ENCODE results near the gene KCNG1.

Gene KCNG1

DNA sequence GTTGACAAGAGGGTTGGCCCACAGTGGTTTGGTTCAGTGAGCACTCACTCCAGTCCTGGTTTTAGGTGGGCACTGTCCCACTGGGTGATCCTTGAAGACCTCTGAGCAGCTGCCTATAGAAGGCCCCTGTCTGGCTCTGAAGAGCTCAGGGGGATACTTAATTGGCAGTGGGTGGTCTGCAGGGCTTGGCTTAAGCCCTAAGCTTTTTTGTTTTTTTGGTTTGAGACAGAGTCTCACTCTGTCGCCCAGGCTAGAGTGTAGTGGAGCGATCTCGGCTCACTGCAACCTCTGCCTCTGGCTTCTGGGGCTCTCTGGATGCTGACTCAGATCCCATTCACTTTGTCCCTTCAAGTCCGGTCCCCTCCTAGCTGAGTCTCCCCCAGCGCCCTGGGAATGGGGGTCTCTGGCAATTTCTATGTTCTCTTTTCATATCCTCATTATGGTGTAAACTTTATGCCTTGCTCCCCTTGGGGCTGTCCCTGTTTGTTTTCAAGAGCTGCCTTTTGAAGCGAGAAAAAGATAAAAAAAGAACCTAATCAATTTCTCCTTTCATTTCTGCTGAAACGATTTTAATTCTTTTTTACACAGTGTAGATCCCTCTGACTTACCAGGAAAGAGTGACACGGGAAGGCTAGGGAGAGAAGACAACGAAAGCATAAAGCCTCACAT lies 12.2 kb upstream of the KCNG1 start:
- DNase-seq, result no peak

DNA sequence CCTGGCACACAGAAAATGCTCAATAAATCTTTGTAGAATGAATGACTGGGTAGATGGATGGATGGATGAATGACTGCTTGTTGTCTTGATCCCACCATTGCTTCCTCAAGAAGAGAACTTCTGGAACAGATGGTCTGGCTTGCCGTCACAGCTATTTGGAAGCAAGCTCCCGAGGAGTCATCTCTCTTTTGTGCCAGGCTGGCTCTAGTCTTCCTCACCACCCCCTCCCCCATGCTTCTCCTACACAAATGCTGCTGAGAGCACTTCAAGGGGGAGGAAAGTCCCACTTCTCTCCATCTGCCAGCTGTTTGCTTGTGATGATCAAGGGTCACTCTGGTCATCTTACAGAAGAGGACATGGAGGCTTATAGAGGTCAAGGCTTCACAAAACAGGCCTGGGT lies 11.6 kb upstream of the KCNG1 start:
- no peak for DNase-seq

DNA sequence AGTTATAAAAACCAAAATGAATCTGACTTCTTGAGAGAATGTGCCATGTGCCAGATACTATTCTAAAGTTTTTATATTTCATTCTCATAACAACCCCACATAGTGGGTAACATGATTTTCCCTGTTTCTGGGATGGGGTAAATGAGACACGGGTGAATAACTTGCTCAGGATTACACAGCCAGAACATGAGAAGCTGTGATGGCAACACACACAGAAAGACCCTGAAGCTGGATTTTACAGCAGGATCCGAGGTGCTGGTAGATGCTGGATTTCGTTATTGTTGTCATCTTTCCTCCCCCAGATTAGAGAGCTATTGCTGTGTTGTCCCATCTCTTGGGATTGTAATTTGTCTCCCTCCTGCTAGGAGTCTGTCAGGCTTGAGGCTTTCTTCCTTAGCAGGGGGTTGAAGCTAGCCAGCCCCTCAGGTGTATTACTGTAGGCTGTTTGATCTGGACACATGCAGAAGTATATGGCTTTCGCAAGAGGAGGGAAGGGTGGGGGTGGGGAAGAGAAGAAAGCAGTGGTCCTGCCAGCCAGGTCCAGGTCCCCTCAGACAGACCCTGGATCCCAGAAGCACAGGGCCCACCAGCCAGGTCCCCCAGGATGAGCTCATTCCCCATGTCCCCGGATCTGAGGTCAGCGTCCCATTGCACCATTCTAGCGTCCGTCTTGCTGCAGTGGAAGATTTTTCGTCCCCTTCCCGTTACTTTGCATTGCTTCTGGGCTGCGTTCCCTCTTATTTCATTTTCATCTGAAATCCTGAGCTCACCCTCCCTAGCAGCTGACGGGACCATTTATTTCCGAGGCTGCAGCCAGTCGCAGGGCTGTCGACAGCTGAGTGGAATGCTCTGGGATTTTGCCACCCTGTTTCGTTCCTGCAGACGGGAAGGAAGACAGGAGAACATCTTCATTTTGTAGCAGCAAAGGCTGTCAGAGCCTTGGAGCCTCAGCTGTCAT lies 7.3 kb upstream of the KCNG1 start:
- DNase-seq, result no peak

DNA sequence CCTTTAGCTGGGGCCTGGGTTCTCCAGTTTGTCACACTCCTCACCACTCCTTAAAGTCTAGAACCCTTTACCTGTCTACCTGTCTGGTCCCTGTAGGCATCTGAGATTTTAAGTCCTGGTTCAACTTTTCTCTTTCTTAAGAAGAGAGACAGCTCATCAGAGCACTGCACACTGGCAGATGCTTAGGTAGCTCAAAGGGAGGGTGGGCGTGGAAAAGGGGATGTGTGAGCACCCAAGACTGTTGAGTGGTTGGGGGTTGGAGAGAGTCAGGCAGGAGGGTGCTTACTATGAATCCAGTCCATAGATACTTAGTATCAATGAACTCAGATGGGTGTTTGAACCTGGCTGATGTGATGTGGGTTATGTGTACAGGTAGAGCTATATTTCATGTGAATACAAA lies 6.6 kb upstream of the KCNG1 start:
- DNase-seq, result no peak

DNA sequence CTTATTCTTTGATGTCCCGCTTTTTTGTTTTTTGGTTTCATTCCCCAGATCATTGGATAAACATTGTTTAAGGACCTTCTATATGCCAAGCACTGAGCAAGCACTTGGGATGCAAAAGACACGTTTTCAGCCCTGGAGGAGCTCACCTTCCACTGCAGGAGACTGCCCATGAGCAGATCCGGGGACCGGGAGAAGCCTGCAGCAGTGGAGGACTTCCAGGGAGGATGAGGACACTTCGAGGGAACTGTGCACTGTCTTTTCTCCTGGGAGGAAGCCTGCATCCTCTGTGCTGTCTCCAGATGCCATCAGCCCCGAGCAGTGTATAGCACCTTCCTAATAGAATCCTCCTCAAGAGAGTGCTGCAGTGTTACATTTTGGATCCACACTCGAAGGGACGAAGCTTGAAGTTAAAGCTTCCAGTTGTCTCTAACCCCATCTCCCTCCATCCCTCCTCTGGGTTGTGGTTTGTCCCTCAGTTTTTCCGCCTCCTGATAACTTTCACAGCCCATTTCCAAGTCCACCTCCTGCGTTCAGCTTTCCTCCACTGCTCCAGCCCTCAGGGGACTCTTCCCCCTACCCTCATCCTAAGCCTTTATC lies 5.8 kb upstream of the KCNG1 start:
- DNase-seq, result no peak

DNA sequence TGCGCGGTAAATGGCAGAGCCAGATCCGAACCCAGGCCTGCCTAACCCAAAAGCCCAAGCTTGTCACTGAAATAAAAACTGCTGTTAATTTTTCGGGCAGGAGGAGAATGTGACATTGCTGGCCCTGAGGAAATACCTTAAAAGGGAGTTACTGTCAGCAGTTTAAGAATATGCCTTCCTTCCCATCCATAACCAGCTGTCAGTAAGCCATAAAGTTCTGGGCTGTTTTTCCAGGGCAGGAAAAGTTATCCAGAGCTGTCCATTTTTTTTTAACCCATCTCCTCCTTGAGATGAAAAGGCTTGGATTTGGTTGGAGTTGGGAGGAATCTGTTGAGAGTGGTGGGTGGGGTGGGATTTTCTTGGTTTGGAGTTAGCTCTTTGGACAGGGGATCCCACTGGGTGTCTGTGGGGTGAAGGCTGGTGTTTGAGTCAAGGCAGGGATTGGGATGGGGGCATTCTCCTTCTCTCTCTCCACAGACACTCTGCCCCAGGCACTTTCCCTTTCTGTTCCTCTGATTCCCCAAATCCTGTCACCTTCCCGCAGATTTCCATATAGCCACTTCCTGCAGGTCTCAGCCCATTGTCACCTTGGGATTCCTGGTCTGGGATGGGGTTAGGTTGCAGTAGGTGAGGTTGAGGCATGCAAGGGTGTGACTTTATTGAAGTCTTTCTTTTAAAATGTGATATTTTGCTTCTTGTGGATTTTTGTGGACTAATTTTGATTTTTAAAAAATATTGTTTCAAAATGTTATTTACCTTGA lies 4.3 kb upstream of the KCNG1 start:
- no peak for DNase-seq

DNA sequence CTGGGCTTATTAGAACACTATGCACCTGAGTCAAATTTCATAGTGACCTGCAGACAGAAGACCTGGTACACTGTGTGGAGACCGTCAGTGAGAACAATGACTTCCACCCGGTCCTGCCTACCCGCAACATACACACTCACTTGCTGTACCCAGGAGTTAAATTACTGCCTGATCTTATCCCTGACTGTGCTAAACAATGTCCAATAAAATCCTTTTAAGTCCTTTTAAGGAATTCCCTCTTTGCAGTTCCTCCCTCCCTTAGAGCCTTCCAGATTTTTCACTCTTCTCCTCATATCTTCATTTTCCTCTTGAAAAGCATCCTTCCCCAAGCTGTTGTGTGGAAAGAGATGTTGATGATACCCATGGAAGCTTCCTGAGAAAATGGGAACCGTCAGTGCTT lies 3.4 kb upstream of the KCNG1 start:
- no peak for DNase-seq

DNA sequence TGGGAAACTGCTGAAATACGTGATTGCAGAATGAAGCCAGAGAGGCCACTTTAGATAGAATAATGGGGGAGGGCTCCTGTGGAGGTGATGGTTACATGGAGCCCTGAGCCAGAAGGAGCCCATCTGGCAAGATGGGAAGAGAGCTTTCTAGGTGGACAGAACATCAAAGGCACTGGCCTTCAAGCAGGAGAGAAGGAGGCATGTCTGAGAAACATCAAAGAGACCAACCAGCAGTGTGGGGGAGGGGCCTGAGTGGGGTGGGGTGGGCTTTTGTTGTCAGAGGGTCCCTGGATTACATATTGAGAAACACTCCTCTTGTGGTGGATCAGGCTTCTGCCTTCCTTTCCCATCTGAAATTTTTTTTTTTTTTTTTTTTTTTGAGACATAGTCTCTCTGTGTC lies 1.9 kb upstream of the KCNG1 start:
- DNase-seq, result no peak

DNA sequence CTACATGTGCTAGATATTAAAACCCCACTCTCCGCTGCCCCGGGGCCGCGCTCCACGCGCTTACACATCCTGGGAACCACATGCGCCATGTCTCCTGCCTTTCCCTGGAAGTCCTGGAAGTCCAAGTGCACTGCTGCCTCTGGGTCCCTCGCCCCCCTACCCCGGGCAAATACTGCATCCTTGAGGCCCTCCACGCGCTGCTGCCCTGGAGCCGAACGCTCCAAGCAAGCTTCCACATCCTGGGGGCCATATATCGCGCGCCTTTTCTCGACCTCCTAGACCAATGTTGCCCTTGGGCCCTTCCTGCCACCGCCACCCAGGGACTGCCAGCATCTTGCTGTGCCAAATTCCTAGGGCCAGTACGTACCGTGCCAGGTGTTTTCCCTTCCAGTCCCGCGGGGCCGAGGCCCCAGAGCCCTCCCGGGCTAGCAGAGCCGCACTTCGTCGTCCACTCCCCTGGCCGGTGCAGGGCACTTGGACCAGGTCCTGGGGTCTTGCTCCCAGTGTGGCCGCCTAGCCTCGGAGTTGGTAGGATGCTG lies 779 bp upstream of the KCNG1 start:
- DNase-seq, result no peak

DNA sequence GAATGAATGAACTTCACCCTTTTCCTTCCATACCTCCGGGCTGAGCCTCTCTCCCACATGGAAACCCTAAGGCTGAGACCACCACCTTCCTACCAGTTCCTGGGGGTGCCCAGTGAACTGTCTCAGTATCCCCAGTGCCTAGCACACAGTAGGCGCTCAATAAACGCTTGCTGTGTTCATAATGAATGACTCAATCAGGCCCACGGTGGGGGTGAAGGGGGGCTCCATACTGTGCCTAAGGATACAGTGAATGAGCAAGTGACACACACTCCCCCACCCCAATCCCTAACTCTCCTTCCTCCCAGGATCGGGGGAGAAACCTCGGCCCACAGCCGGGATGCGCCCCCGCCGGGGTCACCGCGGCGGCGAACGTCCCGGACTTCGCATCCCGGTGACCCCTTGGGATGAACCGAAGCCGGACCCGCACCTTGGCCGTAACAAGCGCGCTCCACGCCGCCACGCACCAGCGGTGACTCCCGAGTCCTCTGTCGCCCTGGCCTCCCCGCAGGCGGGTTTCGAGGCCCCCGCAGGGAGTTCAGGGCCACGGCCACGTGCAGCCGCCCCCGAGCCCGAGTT lies 592 bp downstream of the KCNG1 start:
- no peak for DNase-seq

DNA sequence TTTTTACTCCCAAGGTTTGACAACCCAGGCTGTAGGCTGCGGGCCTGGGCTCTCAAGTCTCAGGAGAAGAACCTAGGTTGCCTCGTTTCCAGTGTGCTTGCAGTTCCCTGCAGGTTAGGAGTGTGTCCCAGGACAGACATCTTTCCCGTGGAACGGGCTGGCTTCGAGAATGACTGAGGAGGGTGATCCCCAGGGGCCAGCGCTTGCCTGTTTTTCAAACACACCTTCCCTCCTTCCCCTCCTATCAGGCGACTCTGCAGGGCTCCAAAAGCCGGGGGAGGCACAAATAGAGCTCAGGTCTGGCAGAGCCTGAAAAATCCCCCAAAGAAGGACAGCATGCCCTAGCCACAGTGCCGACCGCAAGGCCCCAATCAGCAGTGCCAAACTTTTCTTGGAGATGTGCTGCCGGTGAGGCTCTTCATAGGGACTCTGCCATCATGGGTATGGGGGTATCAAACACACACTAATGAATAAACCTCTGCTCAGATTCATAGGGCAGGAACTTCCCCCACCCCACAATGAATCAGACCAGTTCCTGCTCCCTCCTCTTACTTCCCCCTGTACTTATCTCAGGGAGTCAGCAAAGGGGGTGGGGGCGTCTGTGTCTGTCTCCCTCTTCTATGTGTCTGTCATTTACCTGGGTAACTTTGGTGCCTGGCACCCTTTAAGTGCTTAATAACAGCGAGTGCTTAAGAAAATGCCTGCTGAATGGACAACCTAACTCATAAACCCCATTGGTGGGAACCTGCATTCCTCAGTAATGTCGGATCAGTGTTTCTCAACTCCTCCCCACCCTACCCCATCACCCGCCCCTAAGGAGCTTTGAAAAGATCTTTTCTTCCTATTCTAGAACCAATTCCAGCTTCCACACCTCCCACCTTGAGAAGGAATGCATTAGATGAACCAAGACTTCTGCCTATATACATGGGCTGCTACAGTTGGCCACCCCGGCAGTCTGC lies 1.6 kb downstream of the KCNG1 start:
- no peak for DNase-seq

DNA sequence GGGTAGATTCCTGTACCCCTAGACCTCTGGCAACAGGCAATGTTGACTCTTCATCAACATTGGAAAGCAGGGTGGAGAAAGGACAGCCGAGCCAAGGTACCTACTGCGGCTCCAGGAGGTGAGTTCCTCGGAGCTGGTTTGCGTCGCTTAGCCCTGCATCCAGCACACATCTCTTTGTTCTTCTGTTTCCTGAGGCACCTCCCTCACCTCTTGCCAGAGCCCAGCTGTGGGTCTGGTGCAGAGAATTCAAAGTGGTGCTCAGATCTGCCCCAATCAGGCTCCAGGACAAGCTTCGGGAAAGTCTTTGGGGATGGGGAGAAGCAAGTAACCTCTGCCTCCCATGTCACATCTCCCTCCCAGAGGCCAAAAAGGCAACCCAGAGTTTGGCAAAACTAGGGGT lies 2.2 kb downstream of the KCNG1 start:
- no peak for DNase-seq

DNA sequence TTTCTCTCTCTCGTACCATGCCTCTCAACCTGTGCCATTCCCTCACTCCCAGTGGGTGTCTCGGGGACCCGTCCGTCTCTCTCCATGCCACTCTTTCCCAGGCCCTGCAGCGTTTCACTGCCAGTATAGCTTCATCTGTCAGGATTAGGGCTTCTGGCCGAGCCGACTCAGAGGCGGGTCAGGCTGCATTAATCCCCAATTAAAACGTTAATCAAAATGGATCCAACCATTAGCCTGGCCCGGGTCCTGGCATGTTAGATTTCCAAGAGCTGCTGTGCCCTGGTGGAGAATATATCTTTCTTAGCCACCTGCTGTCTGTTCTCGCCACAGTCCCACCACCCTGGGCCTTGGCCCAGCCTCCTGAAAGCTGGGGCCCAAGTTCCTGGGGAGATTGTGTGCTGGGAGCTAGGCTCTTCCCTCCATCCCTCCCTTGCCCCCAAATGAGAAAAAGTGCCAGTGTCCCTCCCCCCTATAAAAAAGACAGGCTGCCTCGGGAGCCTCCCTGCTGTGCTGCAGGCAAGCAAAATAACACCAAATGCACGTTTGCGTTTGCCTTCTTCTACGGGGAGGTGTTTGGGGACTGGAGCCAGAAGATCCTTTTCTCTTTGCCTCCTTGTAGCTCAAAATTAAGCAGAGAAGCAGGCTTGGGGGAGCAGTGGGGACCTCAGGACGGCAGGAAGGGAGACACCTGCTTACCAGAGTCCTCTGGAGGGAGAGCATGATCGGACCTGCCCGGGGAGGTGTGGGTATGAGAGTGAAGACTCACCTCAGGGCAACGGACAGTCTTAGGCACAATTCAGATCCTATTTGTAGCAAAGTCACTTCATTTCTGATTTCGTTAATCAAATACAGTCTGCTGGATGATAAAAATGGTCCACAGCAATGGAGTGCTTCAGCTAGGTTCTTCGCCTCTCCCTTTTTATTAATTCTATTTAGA lies 3.0 kb downstream of the KCNG1 start:
- no peak for DNase-seq

DNA sequence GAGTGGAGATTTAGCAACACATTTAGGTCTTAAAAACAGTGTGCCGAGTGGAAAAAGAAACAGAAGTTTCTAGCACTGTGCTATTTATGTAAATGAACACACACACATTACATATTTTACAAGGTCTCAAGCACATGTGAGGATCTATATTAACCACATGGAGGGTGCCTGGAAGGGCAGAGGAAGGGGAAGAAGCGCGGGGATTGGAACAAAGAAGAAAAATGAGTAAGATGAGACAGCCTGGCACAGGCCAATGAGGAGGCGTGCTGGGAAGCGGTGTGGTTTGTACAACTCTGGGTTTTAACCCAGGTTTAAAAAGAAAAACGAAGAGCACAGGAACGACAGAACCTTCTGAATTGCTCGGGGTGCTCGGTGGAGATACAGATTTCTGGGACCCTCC lies 5.7 kb downstream of the KCNG1 start:
- DNase-seq, result no peak

DNA sequence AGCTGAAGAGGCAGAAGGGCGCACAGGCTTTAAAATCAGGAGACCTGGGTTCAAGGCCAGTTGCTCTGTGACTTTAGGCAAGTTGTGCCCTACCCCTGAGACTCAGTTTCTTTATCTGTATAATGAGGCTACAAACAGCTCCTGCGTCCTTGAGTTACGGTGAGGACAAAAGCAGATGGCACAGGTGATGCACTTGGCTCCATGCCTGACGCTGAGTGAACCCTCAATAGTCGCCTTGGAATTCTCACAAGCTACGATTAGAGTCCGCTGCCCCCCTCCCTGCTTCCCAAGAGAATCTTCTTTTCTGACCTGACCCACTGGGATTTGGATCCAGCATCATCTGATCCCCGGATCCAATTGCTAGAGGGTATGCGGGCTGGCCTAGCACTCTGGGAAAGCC lies 6.4 kb downstream of the KCNG1 start:
- no peak for DNase-seq

DNA sequence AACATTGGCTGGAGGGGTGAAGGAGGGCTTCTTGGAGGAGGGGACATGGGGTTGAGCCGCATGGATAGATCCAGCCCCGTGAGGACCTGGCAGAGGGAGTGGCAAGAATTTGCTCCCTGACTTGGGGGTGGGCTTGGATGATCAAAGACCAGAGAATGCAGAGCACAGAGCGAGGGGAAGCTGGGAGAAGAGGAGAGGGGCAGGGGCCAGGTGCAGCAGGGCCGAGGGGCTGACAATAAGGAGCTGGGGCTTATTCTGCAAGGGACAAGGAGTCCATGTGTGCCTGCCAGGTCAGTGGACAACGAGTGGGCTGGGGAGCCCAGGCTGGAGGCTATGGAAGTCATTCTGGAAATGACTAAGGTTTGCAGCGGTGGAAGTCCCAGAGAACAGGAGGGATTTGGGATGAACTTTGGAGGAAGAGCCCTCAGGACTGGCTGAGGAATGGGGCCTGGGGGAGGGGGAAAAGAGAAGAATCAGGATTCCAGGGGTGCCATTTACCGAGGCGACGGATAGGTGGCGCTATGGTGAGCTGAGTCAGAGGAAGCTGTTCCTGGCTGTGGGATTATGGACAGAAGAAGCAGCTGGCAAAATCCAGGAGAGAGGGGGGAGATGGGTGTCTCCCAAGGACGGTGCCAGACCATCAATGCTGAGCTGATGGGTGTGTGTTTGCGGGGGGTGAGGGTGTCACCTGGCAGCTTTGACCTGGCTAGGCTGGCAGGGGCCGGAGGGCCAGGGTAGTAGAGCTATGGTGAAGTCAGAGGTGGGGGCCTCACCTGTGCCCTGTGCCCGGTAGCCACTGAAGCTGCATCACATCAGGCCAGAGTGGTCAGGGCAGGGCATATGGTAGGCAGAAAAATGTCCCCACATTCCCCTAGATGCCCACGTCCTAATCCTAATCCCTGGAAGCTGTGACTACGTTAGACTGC lies 7.8 kb downstream of the KCNG1 start:
- peak; percentile 24 for DNase-seq

DNA sequence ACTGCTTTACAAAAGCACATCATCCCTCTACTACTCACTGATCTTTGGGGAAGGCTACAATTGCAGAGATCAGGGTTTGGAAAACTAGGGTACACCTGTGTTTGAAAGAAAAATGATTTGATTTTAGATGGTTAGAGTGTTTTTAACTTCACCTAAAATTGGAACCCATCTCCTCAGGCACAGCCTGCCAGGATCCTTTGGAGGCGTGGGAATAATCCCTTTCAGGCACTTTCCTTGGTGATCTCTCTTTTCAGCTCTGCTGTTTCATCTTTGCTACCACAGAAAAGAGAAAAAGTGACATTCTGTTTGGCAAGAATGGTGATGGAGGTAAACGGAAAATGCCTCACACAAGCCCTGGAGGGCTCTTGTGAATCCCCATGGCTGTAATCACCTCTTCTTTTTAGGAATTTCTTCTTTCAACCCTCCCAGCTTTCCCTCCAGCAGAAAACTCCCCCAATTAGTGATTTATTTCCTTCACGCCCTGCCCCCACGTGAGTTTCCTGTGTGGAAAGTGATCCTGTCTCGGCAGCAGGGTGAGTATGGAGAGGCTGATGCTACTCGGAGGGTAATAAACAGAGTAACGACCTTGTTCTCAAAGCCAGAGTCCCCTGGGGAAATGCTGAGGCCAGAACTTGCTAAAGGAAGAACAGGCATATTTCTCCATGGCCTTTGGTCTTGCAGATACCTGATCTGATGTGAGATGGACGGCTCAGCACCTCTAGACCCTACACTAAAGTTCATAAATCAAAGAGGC lies 9.2 kb downstream of the KCNG1 start:
- DNase-seq, result no peak

DNA sequence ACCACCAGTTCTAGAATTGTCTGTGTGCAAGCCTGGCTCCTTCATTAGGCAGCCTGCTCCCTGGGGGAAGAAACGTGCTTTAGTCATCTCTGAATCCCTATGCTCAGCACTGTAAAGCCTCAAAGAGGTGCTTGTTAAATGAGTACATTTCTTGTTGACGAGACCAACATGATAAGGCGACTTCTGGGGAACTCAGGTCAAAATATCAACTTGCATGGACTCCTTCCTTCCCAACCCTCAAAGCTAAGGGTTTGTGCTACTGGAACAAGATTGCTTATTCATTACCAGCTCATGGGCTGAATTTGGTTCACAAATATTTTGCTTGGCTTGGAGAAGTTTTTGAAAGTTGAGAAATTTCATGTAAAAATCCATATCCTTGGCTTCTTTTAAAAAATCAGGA lies 10.6 kb downstream of the KCNG1 start:
- no peak for DNase-seq

All from midbrain (tissue), 1 donor.